HepG2 (cell line): Measurements from ENCODE around the gene TMIGD3. TPM values are rescaled to one million over a fixed set of nuclear protein-coding genes. Genes with fewer than 3 reads are reported as not detected.
A peak's percentile ranks its signal among the peaks of the same experiment; 100 is the strongest.

Experiments
- FOSL2 ChIP-seq: sonication (generic); formaldehyde crosslinking; IDR thresholded peaks from 2 replicates; pipeline ENCODE4 v1.4.0; 2020; ENCODE audit warnings: missing genetic modification reagents
- FOXC1 ChIP-seq: sonication (generic); formaldehyde crosslinking; IDR thresholded peaks from 2 replicates; pipeline ENCODE4 v1.8.0; 2022; ENCODE audit warnings: mild to moderate bottlenecking, missing genetic modification reagents, borderline replicate concordance
- HHEX ChIP-seq: IDR thresholded peaks from 2 replicates; pipeline ENCODE4 v1.6.1; 2016; ENCODE audit warnings: control low read depth
- KDM3A ChIP-seq: IDR thresholded peaks from 2 replicates; pipeline ENCODE4 v1.6.1; 2018; ENCODE audit warnings: low read depth, missing compliant biosample characterization
- KLF9 ChIP-seq: IDR thresholded peaks from 2 replicates; pipeline ENCODE4 v1.6.1; 2016; ENCODE audit warnings: low read depth
- NCOR1 ChIP-seq: fragments of 200-600 bp; sonication (generic); IDR thresholded peaks from 2 replicates; pipeline ENCODE4 v1.7.0; 2017; ENCODE audit warnings: antibody characterized with exemption, low read length, borderline replicate concordance
- NR2F1 ChIP-seq, 2 experiments: fragments of 450-650 bp in 1 of 2; formaldehyde crosslinking in 1 of 2; IDR thresholded peaks; 2 replicates each; pipeline versions ENCODE4 v1.5.0 to v1.6.1; 2016 to 2020; ENCODE audit warnings: mild to moderate bottlenecking in 1 of 2, missing compliant biosample characterization in 1 of 2, missing genetic modification reagents in 1 of 2, moderate library complexity in 1 of 2
- PITX1 ChIP-seq: sonication (generic); formaldehyde crosslinking; IDR thresholded peaks from 2 replicates; pipeline ENCODE4 v1.5.1; 2020; ENCODE audit warnings: mild to moderate bottlenecking, missing genetic modification reagents
- STAT5B ChIP-seq: sonication (generic); formaldehyde crosslinking; IDR thresholded peaks from 2 replicates; pipeline ENCODE4 v1.4.0; 2020; ENCODE audit warnings: missing genetic modification reagents
- ZFP82 ChIP-seq: sonication (generic); formaldehyde crosslinking; IDR thresholded peaks from 2 replicates; pipeline ENCODE4 v1.5.1; 2020; ENCODE audit warnings: mild to moderate bottlenecking, missing genetic modification reagents, borderline replicate concordance
- ZFX ChIP-seq: sonication (generic); formaldehyde crosslinking; IDR thresholded peaks from 2 replicates; pipeline ENCODE4 v1.4.0; 2020; ENCODE audit warnings: mild to moderate bottlenecking, low read depth, missing genetic modification reagents, moderate library complexity
- ZNF10 ChIP-seq: sonication (generic); formaldehyde crosslinking; IDR thresholded peaks from 2 replicates; pipeline ENCODE4 v1.4.0; 2020; ENCODE audit warnings: mild to moderate bottlenecking, low read depth, missing genetic modification reagents, borderline replicate concordance
- ZNF720 ChIP-seq: sonication (generic); formaldehyde crosslinking; IDR thresholded peaks from 2 replicates; pipeline ENCODE4 v1.4.0; 2020; ENCODE audit warnings: missing genetic modification reagents
- ZZZ3 ChIP-seq: sonication (generic); formaldehyde crosslinking; IDR thresholded peaks from 2 replicates; pipeline ENCODE4 v1.4.0; 2020; ENCODE audit warnings: missing genetic modification reagents, mild to moderate bottlenecking, borderline replicate concordance
- polyA plus RNA-seq, 8 experiments: library from polyadenylated mRNA; depleted of rRNA in 3 of 8; stranded (reverse) in 7 of 8; unstranded in 1 of 8; fragments of >200 nt; fragmentation: Illumina TruSeq in 4 of 8; extraction: Trizol in 4 of 8; gene quantifications; 2 replicates each; pipeline versions ENCODE4 v1.2.1 to v1.2.3, GENCODE V29; 2011 to 2016; ENCODE audit warnings: low read depth in 4 of 8, missing spikeins in 1 of 8, mixed read lengths in 1 of 8; ENCODE audit not compliant: insufficient read depth in 1 of 8
- total RNA-seq, 5 experiments: library from RNA; depleted of rRNA; stranded (reverse); fragments of >200 nt; fragmentation: Illumina TruSeq; extraction: Trizol; gene quantifications; 2 replicates each; pipeline ENCODE4 v1.2.3, GENCODE V29; 2016; ENCODE audit warnings: low read depth in 1 of 5
- TF ChIP-seq, protein P1 (sequence below), 2 experiments: fragments of 450-650 bp in 1 of 2; sonication (generic) in 1 of 2; formaldehyde crosslinking in 1 of 2; IDR thresholded peaks; 2 replicates each; pipeline versions ENCODE4 v1.6.1 to v1.8.0; 2016 to 2022; ENCODE audit warnings: antibody characterized with exemption in 1 of 2, mild to moderate bottlenecking in 1 of 2, missing genetic modification reagents in 1 of 2
- TF ChIP-seq, protein P2 (sequence below): sonication (generic); formaldehyde crosslinking; IDR thresholded peaks from 2 replicates; pipeline ENCODE4 v1.4.0; 2020; ENCODE audit warnings: mild to moderate bottlenecking, low read depth, missing genetic modification reagents

Gene TMIGD3
- total and polyA plus RNA-seq, 2 of the 13 experiments (the other 11 are each of a cell fraction or from before 2014, with no cell fraction given) = not detected

DNA sequence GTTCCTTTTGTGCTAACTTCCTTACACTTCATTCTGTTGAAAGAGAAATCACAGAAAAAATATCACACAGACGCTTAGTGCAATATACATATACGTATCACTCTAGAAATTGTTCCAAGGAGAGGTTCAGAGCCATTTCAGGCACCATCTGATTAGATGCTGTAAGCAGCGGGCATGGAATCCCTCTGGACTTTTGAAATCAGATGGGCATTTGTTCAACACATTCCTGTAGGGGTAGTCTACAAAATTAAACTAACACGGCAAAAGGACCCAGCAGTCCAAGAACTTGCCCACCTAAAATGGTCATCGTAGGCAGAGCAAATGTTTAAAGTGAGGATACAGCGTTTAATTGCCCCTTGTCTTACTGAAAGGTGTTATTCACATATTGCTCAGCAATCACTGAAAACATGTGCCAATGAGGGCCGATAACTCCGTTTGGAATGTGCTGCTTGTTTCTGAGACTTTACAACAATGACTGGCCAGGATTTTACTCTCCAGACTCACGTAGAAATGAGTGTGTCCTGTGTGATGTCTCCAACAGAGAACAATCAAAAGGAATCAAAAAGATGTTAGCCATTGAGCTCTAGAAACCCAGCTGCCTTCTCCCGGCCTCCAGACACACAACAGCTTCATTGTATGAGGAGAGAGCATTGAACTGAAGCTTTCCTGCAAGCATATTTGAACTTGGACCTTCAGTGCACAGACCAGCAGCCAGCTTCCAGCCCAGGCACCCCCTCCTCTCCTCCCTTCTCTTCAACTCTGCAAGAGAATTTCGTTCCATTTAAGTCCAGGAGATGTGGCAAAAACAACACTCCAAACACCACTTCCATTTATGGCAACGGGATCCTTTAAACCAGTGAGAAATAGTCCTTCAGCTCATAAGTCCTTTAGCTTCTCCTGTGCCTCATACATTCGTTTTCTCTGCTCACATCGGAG is 32.1 kb upstream of the TMIGD3 start (continued):
- TF ChIP-seq, protein P1, sequence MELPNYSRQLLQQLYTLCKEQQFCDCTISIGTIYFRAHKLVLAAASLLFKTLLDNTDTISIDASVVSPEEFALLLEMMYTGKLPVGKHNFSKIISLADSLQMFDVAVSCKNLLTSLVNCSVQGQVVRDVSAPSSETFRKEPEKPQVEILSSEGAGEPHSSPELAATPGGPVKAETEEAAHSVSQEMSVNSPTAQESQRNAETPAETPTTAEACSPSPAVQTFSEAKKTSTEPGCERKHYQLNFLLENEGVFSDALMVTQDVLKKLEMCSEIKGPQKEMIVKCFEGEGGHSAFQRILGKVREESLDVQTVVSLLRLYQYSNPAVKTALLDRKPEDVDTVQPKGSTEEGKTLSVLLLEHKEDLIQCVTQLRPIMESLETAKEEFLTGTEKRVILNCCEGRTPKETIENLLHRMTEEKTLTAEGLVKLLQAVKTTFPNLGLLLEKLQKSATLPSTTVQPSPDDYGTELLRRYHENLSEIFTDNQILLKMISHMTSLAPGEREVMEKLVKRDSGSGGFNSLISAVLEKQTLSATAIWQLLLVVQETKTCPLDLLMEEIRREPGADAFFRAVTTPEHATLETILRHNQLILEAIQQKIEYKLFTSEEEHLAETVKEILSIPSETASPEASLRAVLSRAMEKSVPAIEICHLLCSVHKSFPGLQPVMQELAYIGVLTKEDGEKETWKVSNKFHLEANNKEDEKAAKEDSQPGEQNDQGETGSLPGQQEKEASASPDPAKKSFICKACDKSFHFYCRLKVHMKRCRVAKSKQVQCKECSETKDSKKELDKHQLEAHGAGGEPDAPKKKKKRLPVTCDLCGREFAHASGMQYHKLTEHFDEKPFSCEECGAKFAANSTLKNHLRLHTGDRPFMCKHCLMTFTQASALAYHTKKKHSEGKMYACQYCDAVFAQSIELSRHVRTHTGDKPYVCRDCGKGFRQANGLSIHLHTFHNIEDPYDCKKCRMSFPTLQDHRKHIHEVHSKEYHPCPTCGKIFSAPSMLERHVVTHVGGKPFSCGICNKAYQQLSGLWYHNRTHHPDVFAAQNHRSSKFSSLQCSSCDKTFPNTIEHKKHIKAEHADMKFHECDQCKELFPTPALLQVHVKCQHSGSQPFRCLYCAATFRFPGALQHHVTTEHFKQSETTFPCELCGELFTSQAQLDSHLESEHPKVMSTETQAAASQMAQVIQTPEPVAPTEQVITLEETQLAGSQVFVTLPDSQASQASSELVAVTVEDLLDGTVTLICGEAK (IDR thresholded peaks at IDR 0.05) = no peak
- TF ChIP-seq, protein P1 (CRISPR knock-in tag; IDR thresholded peaks at IDR 0.05) = peak; percentile 58; the same call in 1 of the 2 replicates
- TF ChIP-seq KLF9 (CRISPR knock-in tag) = no peak
- no peak for TF ChIP-seq ZZZ3 (CRISPR knock-in tag)
- peak; percentile 41 for TF ChIP-seq FOSL2
- TF ChIP-seq STAT5B (CRISPR knock-in tag) = no peak
- TF ChIP-seq FOXC1 (CRISPR knock-in tag) = no peak
- peak; percentile 54 for TF ChIP-seq ZFX
- peak; percentile 95; the same call in 1 of the 2 replicates for TF ChIP-seq NCOR1
- no peak for TF ChIP-seq ZFP82 (CRISPR knock-in tag)
- peak; percentile 68; the same call in 1 of the 2 replicates for TF ChIP-seq PITX1 (CRISPR knock-in tag)
- no peak for TF ChIP-seq NR2F1 (CRISPR knock-in tag; IDR thresholded peaks at IDR 0.05)
- no peak for TF ChIP-seq ZNF720 (CRISPR knock-in tag)
- TF ChIP-seq, protein P2, sequence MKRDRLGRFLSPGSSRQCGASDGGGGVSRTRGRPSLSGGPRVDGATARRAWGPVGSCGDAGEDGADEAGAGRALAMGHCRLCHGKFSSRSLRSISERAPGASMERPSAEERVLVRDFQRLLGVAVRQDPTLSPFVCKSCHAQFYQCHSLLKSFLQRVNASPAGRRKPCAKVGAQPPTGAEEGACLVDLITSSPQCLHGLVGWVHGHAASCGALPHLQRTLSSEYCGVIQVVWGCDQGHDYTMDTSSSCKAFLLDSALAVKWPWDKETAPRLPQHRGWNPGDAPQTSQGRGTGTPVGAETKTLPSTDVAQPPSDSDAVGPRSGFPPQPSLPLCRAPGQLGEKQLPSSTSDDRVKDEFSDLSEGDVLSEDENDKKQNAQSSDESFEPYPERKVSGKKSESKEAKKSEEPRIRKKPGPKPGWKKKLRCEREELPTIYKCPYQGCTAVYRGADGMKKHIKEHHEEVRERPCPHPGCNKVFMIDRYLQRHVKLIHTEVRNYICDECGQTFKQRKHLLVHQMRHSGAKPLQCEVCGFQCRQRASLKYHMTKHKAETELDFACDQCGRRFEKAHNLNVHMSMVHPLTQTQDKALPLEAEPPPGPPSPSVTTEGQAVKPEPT (CRISPR knock-in tag) = no peak
- TF ChIP-seq HHEX (CRISPR knock-in tag) = no peak
- TF ChIP-seq KDM3A (CRISPR knock-in tag) = 0 out of 2 replicates have a peak, but pooled peaks have one; percentile 50
- no peak for TF ChIP-seq ZNF10 (CRISPR knock-in tag)
